HG02981 (cell line): ENCODE data around the gene BCAT1.
"Not testable (repeated sequence)": the region's sequence is repeated elsewhere in the genome, so short reads cannot be mapped to it uniquely, and the experiment has no call there.

Source experiments
- ATAC-seq: cut with Tn5 transposase; IDR thresholded peaks from one replicate; pipeline ENCODE4 v1.9.1; 2021; ENCODE audit warnings: mild to moderate bottlenecking, moderate library complexity; ENCODE audit not compliant: unreplicated experiment

BCAT1 gene

GRCh38 chr12:24901576-24902461 is 47.1 kb downstream of the BCAT1 start:
- ATAC-seq, result no peak

GRCh38 chr12:24900196-24900595 is 48.7 kb downstream of the BCAT1 start:
- ATAC-seq, result no peak

- no peak for ATAC-seq
Observed at GRCh38 chr12:24899503-24900075, 49.3 kb downstream of the BCAT1 start.

- ATAC-seq, result no peak
Observed at GRCh38 chr12:24898606-24899005, 50.3 kb downstream of the BCAT1 start.

GRCh38 chr12:24898185-24898584 is 50.7 kb downstream of the BCAT1 start:
- no peak for ATAC-seq

GRCh38 chr12:24896171-24896570 is 52.7 kb downstream of the BCAT1 start:
- no peak for ATAC-seq

GRCh38 chr12:24895612-24896011 is 53.3 kb downstream of the BCAT1 start:
- ATAC-seq, result no peak

- no peak for ATAC-seq
Observed at GRCh38 chr12:24894879-24895278, 54.0 kb downstream of the BCAT1 start.

- no peak for ATAC-seq
Observed at GRCh38 chr12:24890048-24890803, 58.7 kb downstream of the BCAT1 start.

- ATAC-seq, result no peak
Observed at GRCh38 chr12:24889411-24889810, 59.5 kb downstream of the BCAT1 start.

GRCh38 chr12:24888813-24889212 is 60.1 kb downstream of the BCAT1 start:
- no peak for ATAC-seq

- ATAC-seq, result no peak
Observed at GRCh38 chr12:24884911-24885310, 64.0 kb downstream of the BCAT1 start.

- ATAC-seq, result no peak
Observed at GRCh38 chr12:24881724-24882371, 67.1 kb downstream of the BCAT1 start.

- no peak for ATAC-seq
Observed at GRCh38 chr12:24881227-24881626, 67.7 kb downstream of the BCAT1 start.

- ATAC-seq, result no peak
Observed at GRCh38 chr12:24880732-24881131, 68.2 kb downstream of the BCAT1 start.

- no peak for ATAC-seq
Observed at GRCh38 chr12:24879644-24880043, 69.3 kb downstream of the BCAT1 start.

GRCh38 chr12:24875014-24875413 is 73.9 kb downstream of the BCAT1 start:
- no peak for ATAC-seq

GRCh38 chr12:24872211-24872610 is 76.7 kb downstream of the BCAT1 start:
- ATAC-seq, result no peak

- not testable (repeated sequence) for ATAC-seq
Observed at GRCh38 chr12:24866139-24866538, 82.8 kb downstream of the BCAT1 start.

- ATAC-seq, result peak; percentile 46
Observed at GRCh38 chr12:24864796-24865125, 84.1 kb downstream of the BCAT1 start.
